ENCODE results near the gene ESRRB.

DNA sequence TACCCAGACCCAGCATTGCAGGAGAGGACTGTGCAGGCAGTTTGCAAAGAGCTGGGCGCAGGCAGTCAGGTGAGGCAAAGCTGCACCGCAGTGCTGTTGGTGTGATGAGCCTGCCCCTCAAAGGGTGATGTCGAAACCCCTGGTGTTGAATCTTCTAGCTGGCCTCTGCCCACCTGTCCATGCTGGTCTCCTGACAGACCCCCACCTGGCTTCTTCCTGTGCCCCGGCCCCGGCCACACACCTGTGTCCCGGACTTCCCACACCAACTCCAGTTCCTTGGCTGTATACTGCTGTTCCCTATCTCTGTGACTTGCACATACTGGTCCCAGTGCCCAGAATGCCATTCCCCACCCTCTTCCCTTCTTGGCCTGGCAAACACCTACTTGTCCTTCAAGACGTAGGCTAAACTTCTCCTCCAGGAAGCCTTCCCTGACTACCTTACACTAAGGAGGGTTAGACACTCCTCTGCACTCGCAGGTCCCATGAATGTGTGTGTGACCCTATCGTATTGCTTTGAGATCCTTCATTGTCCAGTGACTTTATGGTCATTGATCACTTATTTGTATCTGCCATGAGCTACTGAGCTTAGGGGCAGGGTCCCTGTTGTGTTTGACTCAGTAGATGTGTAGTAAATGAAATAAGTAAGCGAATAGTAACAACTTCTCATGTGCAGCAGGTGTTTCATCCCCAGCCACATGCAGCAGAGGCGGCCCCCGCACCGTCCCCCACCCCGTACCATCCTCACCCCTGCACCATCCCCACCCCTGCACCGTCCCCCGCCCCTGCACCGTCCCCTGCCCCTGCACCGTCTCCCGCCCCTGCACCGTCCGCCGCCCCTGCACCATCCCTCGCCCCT is 37.4 kb downstream of the ESRRB start:
- TF ChIP-seq, protein P1, sequence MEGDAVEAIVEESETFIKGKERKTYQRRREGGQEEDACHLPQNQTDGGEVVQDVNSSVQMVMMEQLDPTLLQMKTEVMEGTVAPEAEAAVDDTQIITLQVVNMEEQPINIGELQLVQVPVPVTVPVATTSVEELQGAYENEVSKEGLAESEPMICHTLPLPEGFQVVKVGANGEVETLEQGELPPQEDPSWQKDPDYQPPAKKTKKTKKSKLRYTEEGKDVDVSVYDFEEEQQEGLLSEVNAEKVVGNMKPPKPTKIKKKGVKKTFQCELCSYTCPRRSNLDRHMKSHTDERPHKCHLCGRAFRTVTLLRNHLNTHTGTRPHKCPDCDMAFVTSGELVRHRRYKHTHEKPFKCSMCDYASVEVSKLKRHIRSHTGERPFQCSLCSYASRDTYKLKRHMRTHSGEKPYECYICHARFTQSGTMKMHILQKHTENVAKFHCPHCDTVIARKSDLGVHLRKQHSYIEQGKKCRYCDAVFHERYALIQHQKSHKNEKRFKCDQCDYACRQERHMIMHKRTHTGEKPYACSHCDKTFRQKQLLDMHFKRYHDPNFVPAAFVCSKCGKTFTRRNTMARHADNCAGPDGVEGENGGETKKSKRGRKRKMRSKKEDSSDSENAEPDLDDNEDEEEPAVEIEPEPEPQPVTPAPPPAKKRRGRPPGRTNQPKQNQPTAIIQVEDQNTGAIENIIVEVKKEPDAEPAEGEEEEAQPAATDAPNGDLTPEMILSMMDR (IDR thresholded peaks at IDR 0.05; ENCODE audit: low read depth, low read length), result no peak
- TF ChIP-seq POLR2A (IDR thresholded peaks at IDR 0.05; ENCODE audit: extremely low read depth, insufficient read length) (no peak), MYC (IDR thresholded peaks at IDR 0.05; ENCODE audit: low read depth, low read length) (no peak)
- TF ChIP-seq, protein P2, sequence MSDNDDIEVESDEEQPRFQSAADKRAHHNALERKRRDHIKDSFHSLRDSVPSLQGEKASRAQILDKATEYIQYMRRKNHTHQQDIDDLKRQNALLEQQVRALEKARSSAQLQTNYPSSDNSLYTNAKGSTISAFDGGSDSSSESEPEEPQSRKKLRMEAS (IDR thresholded peaks at IDR 0.05; ENCODE audit: low read depth, low read length), result no peak
